NCI-H2107 treated with DMSO at 0.1 percent for 48 hours (cell line): ENCODE data around the gene TTBK1.
"Not testable (repeated sequence)": the region's sequence is repeated elsewhere in the genome, so short reads cannot be mapped to it uniquely, and the experiment has no call there.

ENCODE experiments used
- DNase-seq: peaks from one replicate; lab custom pipeline; 2025; ENCODE audit not compliant: unreplicated experiment; lab: John Stamatoyannopoulos, UW

TTBK1 gene

GRCh38 chr6:43302126-43302525 is 58.8 kb downstream of the TTBK1 start:
- DNase-seq = no peak

GRCh38 chr6:43303006-43303405 is 59.7 kb downstream of the TTBK1 start:
- not testable (repeated sequence) for DNase-seq

DNA sequence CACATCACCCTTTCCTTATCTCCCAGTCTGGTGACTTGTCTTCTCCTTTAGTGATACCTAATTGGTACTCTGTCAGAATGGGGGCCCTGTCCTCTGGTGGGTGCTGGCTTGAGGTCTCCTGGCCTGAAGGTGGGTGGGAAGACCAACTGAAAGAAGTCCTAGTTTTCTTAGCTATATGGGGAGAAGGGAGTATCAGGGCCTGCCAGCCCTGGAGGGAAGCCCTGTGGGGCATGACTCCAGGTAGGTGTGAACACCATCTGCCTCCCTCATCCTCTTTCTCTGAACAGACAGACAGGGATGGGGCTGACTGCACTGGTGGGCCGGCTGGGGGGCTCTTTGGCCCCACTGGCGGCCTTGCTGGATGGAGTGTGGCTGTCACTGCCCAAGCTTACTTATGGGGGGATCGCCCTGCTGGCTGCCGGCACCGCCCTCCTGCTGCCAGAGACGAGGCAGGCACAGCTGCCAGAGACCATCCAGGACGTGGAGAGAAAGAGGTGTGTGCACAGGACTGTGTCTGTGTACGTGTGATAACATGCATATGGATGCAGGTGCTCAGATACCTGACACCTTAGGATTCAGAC is 60.6 kb downstream of the TTBK1 start:
- no peak for DNase-seq

DNA sequence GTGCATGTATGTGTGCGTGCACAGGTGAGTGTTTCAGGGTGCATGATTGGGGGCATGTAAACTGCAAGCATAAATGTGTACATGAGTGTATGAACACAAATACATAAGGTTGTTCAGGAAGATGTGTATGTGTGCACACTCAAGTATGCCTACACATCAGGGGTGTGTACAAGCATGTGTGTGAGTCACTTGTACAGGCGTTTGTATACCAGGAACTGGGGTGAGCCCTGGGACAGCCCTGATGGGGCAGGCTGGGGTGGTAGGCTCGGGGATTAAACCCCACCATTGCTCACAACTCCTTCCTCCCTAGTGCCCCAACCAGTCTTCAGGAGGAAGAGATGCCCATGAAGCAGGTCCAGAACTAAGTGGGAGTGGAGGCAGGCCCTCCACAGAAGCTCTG is 61.1 kb downstream of the TTBK1 start:
- DNase-seq = no peak

- no peak for DNase-seq
These were observed 61.6 kb downstream of the TTBK1 start for GRCh38 chr6:43304882-43305281.

GRCh38 chr6:43306086-43306485 is 62.8 kb downstream of the TTBK1 start:
- DNase-seq = no peak

DNA sequence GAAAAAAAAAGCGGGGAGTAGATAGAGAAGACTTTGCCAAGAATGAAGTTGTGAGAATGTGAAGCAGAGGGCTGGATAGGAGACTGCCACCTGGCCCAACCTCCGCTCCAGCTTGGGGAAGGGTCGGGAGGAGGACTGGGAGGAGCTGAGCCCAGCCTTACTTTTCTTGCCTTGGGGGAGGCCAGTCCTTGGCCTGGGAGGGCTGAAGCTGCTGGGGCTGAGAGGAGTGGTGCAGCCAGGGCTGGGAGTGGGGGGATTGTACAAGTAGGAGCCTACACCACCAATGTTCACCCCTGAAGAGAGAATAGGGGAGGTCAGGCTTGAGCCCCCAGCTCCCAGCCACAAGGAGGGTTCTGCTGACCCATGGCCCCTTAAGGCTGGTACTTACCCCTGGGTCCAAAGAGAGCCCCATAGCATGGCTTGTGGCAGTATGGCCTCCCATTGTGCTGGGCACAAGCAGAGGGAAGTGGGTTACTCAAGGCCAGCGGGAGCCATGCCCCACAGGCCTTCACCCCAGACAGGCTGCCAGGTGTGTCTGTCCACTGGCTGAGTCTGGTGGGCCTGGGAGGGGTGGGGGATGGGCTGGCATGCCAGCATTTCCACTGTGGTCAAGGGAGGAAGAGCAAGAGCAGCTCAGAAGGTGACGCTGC is 64.3 kb downstream of the TTBK1 start:
- no peak for DNase-seq

DNA sequence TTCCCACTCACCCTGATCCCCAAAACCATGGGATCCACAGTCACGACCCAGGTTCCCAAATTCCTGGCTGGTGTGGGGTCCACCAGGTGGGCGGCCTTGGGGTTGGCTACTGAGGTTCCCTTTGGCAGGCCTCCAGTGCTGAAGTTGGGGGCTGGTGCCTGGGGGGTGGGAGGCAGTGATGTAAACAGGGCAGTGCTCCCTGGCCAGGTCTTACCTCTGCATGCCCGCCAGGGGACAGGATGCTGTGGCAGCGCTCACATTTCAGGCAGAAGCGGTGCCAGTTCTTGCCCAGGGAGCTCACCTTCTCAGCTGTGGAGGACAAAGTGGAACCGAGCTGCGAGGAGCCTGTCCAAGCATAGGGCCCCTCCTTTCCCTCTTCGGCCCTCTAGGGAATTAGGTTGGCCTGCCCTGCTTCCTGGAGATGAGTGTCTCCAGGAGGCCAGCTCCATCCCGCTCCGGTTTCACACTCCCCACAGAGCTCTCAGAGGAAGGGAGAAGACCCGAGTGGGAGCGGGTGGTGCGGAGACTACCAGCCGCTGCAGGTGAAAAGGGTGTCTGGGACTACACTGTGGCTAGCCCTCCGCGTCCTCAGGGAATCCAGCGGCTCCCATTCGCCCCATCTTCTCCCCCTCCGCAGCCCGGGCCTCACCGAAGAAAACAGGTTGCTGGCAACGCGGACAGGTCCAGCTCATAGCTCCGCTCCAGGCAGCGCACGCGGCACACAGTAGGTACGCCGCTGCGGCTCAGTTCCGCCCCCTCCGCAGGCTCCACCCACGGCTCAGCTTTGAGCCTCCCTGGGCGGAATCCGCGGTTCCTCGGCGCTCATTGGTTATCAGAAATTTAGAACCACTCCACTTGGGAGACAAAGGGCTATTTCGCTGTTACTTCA is 65.1 kb downstream of the TTBK1 start, which contains the start of gene CRIP3:
Gene CRIP3, minus strand, starts transcription at position 726 of the 889 bp plus-strand sequence. Its CDS starts 34 bp downstream, at position 692.
- peak; percentile 58 for DNase-seq

DNA sequence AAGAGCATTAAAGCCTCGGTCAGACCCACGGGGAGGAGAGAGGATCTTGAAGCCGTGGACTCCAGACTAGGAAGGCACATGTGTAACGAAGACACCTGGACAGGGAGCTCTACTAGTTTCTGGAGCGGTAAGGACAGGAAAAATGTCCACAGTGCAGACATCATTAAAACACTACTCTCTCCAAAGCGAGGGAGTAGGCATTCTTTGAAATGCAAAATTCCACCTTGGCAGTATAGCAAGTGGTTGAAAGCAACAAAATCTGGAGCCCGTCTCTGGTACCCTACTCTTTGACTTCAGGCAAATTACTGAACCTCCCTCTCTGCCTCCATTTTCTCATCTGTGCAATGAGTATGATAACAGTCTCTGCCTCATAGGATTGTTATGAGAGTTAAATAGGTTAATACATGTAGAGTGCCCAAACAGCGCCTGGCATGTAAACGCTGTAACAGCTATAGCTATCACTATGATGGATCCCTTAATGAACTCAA is 65.8 kb downstream of the TTBK1 start:
- no peak for DNase-seq

DNA sequence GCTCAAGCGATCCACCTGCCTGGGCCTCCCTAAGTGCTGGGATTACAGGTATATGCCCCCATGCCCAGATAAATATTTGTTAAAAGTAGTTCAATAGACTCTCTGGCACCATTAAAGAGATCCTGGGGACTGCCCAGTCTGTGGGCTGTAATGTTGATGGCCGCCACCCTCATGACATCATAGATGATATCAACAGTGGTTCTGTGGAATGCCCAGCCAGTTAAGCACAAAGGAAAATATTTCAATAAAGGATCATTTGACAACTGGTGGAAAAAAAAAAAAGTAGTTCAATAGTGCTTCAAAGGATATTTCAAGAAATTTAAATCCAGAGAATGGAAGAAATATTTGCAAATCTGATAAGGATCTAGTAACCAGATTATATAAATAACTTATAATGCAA is 66.9 kb downstream of the TTBK1 start:
- no peak for DNase-seq

DNA sequence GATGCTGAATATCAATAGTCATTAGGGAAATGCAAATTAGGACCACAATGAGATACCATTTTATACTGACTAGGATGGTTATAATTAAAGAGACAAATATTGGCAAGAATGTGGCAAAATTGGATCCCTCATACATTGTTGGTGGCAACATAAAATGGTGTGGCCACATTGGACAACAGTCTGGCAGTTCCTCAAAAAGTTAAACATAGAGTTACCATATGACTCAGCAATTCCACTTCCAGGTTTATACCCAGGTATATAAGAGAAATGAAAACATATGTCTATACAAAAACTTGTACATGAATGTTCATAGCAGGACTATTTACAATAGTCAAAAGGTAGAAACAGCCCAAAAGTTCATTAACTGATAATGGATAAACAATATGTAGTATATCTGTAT is 67.3 kb downstream of the TTBK1 start:
- no peak for DNase-seq

- no peak for DNase-seq
These were observed 68.4 kb downstream of the TTBK1 start for GRCh38 chr6:43311666-43312065.

DNA sequence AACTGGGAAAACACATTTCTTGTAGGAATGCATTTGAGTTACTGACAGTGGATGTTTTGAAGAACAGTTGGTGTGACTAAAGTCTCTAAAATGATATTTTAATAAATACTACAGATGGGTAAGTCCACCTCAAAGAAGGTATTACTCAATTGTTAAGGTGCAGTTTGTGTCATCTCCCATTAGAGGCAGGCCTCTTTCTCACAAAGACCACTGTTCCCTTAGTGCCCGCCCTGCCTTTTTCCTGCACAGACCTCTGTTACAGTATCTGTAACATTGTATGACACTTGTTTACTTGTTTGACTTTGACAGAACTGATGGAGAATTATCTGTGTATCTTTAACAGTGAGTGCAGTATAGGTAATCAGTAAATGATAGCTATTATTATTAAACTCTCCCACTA is 70.5 kb downstream of the TTBK1 start:
- no peak for DNase-seq

DNA sequence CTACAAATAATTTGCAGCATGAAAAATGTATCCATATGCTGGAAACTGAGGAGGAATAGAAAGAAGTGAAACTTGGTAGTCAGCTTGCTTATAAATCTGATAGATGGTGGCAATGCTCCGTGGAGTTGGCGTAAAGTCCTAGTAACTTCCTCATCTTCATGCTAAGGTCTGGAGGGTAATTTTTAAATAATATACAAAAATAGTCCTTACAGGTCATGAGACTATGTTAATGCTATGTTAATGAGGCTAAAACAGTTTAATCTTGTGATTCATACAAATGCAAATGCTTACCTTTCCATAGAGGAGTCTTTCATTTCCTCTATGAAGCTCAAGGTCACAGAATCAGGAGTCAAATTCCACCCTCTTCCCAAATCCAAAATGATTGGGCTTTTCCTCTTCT is 74.7 kb downstream of the TTBK1 start:
- no peak for DNase-seq

DNA sequence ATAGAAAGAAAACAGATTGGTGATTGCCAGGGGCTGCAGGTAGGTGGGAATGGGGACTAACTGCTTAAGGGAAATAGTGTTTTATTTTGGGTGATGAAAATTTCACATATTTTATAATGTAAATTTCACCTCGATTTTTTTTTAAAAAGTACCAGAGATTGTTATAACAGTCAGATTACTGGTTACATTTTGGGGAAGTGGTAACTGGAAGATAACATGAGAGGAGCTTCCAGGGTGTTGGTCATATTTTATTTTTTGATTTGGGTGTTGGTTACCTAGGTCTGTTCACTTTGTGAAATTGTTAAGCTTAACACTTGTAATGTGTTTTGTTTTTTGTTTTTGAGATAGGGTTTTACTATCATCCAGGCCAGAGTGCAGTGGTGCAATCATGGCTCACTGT is 82.6 kb downstream of the TTBK1 start:
- no peak for DNase-seq

DNA sequence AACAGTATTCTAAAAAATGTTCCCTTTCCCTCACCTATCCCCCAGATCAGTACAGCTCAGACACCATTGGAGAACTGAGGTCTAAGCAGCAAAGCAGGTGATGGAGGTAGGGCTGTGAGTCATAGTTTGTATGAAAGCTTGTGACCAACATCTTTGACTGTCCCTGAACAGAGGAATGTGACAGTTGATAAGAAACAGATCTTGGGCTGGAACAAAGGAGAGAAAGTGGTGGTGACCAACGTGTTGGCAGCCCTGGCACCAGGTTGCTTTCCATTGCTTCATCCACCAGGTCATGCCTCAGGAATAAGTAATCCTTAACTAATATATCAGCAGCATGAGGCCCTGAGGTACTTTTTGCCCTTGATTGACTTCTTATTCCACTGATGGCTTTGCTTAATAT is 85.2 kb downstream of the TTBK1 start:
- DNase-seq = no peak

GRCh38 chr6:43331470-43331869 is 88.2 kb downstream of the TTBK1 start:
- no peak for DNase-seq

- no peak for DNase-seq
These were observed 88.6 kb downstream of the TTBK1 start for GRCh38 chr6:43331891-43332290.

DNA sequence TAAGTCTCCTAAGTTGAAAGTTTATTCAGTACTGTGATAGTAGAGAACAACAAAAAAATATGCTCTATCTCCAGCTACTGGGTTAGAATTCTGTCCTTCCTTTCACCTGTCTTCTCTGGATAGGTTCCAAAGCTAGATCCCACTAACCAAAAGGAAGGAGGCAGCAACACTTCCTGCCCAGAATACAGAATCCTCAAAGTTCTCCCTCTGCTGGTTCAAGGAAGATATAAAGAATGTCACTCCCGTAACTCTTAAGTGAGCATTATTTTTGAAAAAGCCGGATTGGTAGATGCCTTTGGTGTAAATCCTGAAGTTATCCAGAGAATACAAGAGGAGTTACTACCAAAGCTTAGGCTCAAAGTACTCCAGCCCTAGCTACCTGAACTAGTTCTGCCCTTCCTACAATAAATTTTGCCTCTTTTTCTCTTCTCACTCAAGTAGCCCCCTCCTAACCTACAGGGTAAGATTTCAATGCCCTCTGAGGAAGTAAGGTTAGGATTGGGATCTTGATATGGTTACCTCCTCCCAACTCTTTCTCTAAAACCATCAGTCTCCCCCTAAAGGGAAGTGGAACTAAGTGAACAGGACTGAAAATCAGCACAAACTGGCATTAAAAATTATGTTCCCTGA is 91.3 kb downstream of the TTBK1 start:
- peak; percentile 29 for DNase-seq

- no peak for DNase-seq
These were observed 92.2 kb downstream of the TTBK1 start for GRCh38 chr6:43335469-43335868.

GRCh38 chr6:43336382-43336781 is 93.1 kb downstream of the TTBK1 start:
- DNase-seq = no peak
